Measurements from ENCODE around the gene COL16A1. TPM values are rescaled to one million over a fixed set of nuclear protein-coding genes. Genes with fewer than 3 reads are reported as not detected.

Gene COL16A1
- total RNA-seq, 1 experiment from 2014 or later: 0.50 TPM

DNA sequence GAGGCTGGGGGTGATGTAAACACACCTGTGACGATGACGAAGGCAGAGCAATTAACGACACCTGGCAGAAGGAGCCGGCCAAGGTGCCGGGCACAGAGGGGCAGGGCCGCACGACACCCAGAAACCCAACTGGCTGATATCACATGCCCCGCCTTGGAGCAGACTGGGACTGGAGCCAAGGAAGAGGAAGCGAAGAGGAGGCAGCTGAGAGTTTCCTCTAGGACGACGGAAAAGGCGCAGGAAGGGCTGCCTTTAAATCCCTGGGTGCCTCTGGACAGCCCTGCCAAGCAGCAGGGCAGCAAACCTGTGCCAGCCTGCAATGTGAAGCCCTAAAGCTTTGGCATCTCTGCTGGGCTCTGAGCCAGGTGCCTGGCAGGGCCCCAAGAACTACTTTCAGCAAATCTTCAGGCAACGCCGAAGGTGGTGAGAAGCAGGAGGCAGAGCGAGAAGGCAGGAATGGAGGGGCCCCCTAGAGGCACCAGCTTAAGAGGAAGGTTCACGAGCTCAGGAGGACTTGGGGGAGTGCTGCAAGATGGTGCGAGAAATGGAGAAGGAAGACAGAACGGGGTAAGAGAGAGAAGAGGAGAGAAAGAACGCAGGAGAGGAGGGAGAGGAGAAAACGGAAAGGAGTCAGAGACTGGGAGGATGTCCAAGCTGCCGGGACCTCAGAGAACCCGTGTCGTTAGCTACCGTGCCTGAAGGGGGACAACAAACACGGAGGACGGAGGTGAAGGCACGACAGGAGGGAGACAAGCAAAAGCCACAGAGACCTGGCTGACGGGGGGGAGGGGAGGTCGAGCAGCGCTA is 33.8 kb downstream of the COL16A1 start:
- CTCF ChIA-PET: interaction anchor here (0.8 to 1.1 kb wide), 2 partner anchors 46 to 119 kb away, joined by 3 read pairs; no protein-coding TSS in a partner anchor
- no peak for DNase-seq
- no peaks in the 10 kb centered on the region for H3K9me3 ChIP-seq
- Mint-ChIP-seq H3K36me3 (ENCODE audit: insufficient read depth, unreplicated experiment) (no peaks in the 10 kb centered on the region), H3K27ac (ENCODE audit: unreplicated experiment) (no peak overlapping the region), H3K9me3 (ENCODE audit: unreplicated experiment) (no peaks in the 10 kb centered on the region), H3K4me3 (ENCODE audit: unreplicated experiment) (no peak overlapping the region), H3K4me1 (ENCODE audit: low read depth, unreplicated experiment) (no peaks in the 10 kb centered on the region), H3K27me3 (ENCODE audit: insufficient read depth, unreplicated experiment) (no peaks in the 10 kb centered on the region)
- POLR2A ChIA-PET: no interaction called here
- no peaks in the 10 kb centered on the region for H3K36me3 ChIP-seq (ENCODE audit: control insufficient read depth, insufficient read depth, low read length)
- TF ChIP-seq, protein P1, sequence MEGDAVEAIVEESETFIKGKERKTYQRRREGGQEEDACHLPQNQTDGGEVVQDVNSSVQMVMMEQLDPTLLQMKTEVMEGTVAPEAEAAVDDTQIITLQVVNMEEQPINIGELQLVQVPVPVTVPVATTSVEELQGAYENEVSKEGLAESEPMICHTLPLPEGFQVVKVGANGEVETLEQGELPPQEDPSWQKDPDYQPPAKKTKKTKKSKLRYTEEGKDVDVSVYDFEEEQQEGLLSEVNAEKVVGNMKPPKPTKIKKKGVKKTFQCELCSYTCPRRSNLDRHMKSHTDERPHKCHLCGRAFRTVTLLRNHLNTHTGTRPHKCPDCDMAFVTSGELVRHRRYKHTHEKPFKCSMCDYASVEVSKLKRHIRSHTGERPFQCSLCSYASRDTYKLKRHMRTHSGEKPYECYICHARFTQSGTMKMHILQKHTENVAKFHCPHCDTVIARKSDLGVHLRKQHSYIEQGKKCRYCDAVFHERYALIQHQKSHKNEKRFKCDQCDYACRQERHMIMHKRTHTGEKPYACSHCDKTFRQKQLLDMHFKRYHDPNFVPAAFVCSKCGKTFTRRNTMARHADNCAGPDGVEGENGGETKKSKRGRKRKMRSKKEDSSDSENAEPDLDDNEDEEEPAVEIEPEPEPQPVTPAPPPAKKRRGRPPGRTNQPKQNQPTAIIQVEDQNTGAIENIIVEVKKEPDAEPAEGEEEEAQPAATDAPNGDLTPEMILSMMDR (IDR thresholded peaks at IDR 0.05; ENCODE audit: insufficient read depth in 1 of 2, low read depth in 1 of 2, low read length in 1 of 2, severe bottlenecking in 1 of 2, unreplicated experiment in 1 of 2): no peak
- H3K4me1 ChIP-seq: no peaks in the 10 kb centered on the region
- BruUV-seq (replicated peaks): no TSS peak
- intact Hi-C loops (cut with micrococcal nuclease; ENCODE audit: unreplicated experiment): no loop called here
- H3K27me3 ChIP-seq (replicated peaks; ENCODE audit: control insufficient read depth, insufficient read depth, low read length): no peaks in the 10 kb centered on the region
- no peak overlapping the region for H3K4me3 ChIP-seq (ENCODE audit: low read depth, low read length)

DNA sequence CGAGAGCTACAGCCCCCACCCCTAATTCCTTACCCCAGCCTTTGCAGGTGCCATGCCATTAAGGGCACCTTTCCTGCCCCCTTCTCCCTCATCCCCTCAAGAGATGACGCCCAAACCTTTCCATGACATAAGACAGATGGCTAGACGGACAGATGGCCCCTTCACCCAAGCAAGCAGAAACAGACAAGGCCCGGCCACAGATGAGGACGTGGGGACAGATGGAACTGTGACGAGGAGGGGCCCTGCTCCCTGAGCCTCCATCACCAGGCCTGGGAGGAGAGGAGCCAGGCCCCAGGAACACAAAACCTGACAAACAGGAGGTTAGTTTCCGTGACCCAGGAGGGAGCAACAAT is 34.4 kb downstream of the COL16A1 start:
- intact Hi-C loops (cut with micrococcal nuclease; ENCODE audit: unreplicated experiment): no loop called here
- H3K4me1 ChIP-seq: no peaks in the 10 kb centered on the region
- no TSS peak for BruUV-seq (replicated peaks)
- Mint-ChIP-seq H3K36me3 (ENCODE audit: insufficient read depth, unreplicated experiment) (no peaks in the 10 kb centered on the region), H3K9me3 (ENCODE audit: unreplicated experiment) (no peaks in the 10 kb centered on the region), H3K27me3 (ENCODE audit: insufficient read depth, unreplicated experiment) (no peaks in the 10 kb centered on the region), H3K4me3 (ENCODE audit: unreplicated experiment) (no peak overlapping the region), H3K4me1 (ENCODE audit: low read depth, unreplicated experiment) (no peaks in the 10 kb centered on the region), H3K27ac (ENCODE audit: unreplicated experiment) (no peak overlapping the region)
- no peak for DNase-seq
- no peaks in the 10 kb centered on the region for H3K9me3 ChIP-seq
- H3K36me3 ChIP-seq (ENCODE audit: control insufficient read depth, insufficient read depth, low read length): no peaks in the 10 kb centered on the region
- ChIA-PET CTCF (no interaction called here), POLR2A (no interaction called here)
- TF ChIP-seq, protein P1 (IDR thresholded peaks at IDR 0.05; ENCODE audit: insufficient read depth in 1 of 2, low read depth in 1 of 2, low read length in 1 of 2, severe bottlenecking in 1 of 2, unreplicated experiment in 1 of 2): no peak
- H3K4me3 ChIP-seq (ENCODE audit: low read depth, low read length): no peak overlapping the region
- no peaks in the 10 kb centered on the region for H3K27me3 ChIP-seq (replicated peaks; ENCODE audit: control insufficient read depth, insufficient read depth, low read length)

DNA sequence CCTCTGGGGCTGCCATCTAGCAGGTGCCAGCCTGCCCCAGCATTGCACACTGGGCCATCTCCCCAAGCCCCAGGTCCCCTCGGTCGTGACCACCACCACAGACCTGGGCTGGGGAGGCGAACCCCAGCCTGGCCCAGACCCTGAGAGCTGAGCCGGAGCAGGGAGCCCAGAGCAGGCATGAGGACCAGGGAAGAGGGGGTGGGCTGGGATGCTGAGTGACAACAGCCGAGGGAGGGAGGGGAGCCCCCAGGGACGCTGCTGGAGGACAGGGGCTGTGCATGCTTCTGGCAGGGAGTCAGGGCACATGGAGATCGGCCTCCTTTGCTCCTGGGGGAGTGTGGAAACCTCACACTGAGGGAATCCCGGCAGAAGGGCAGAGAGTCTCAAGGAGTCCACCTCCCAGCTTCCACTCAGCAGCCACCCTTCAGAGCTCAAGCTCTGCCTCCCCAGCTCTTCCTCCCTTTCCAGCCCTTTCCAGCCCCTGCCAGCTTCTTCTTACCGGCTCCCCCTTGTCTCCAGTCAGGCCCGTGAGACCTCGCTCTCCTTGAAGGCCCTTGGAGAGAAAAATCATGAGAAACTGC is 35.4 kb downstream of the COL16A1 start:
- H3K27me3 Mint-ChIP-seq (ENCODE audit: insufficient read depth, unreplicated experiment): no peaks in the 10 kb centered on the region

More for the DNA sequence above, 35.4 kb downstream of the COL16A1 start:
- Mint-ChIP-seq H3K4me3 (ENCODE audit: unreplicated experiment) (no peak overlapping the region), H3K4me1 (ENCODE audit: low read depth, unreplicated experiment) (no peaks in the 10 kb centered on the region), H3K36me3 (ENCODE audit: insufficient read depth, unreplicated experiment) (no peaks in the 10 kb centered on the region), H3K9me3 (ENCODE audit: unreplicated experiment) (no peaks in the 10 kb centered on the region), H3K27ac (ENCODE audit: unreplicated experiment) (no peak overlapping the region)
- Histone ChIP-seq H3K36me3 (ENCODE audit: control insufficient read depth, insufficient read depth, low read length) (no peaks in the 10 kb centered on the region), H3K4me1 (no peaks in the 10 kb centered on the region), H3K9me3 (no peaks in the 10 kb centered on the region), H3K4me3 (ENCODE audit: low read depth, low read length) (no peak overlapping the region), H3K27me3 (replicated peaks; ENCODE audit: control insufficient read depth, insufficient read depth, low read length) (no peaks in the 10 kb centered on the region)
- TF ChIP-seq, protein P1 (IDR thresholded peaks at IDR 0.05; ENCODE audit: insufficient read depth in 1 of 2, low read depth in 1 of 2, low read length in 1 of 2, severe bottlenecking in 1 of 2, unreplicated experiment in 1 of 2): no peak
- intact Hi-C loops (cut with micrococcal nuclease; ENCODE audit: unreplicated experiment): no loop called here
- ChIA-PET CTCF (no interaction called here), POLR2A (no interaction called here)
- BruUV-seq (replicated peaks): no TSS peak
- DNase-seq: no peak

All from Caco-2 (cell line).